K562 (cell line): ENCODE data around the gene DYNC2H1. TPM values are rescaled to one million over a fixed set of nuclear protein-coding genes. Genes with fewer than 3 reads are reported as not detected.

Experiments used
- ATAC-seq: fragments of 200-7000 bp; cut with Tn5 transposase; 3 replicates; pipeline ENCODE4 v1.9.1; 2020; ENCODE audit warnings: moderate library complexity
- BruUV-seq: library from RNA; stranded (reverse); fragments of 400-500 nt; replicated peaks from 2 replicates; lab custom pipeline; 2021; lab: Mats Ljungman, UMichigan
- CTCF ChIA-PET: fragments of 300-600 bp; formaldehyde crosslinking; extraction: SDS; loops from one replicate; lab custom pipeline; 2021; ENCODE audit warnings: low intra/inter-chr PET ratio; lab: Yijun Ruan, JAX
- POLR2A ChIA-PET: fragments of 300-600, 350-650 bp; sonication (Branson Sonifier 250); formaldehyde crosslinking; extraction: SDS; loops from one replicate; lab custom pipeline; 2021; ENCODE audit warnings: antibody characterized with exemption, inconsistent platforms; lab: Yijun Ruan, JAX
- DNase-seq, 4 experiments: peaks; one replicate each; pipeline versions ENCODE4 v3.0.0 to v3.0.0-alpha.2; 2011 to 2018; ENCODE audit warnings: low spot score in 3 of 4, mixed read lengths in 3 of 4; ENCODE audit errors: extremely low read depth in 1 of 4
- FAIRE-seq: peaks from 2 replicates; lab custom pipeline; 2011; peaks lifted over from hg19 to GRCh38; lab: Jason Lieb, UNC
- H2AFZ ChIP-seq: 2 replicates; pipeline ENCODE4 v1.6.0; 2011; ENCODE audit warnings: low read depth, low read length, control low read depth, inconsistent platforms
- H3K27ac ChIP-seq: fragments of 200-600 bp; 3 replicates; pipeline ENCODE4 v1.8.0; 2011; ENCODE audit warnings: low read depth, mild to moderate bottlenecking, control low read depth, inconsistent platforms, low read length, moderate library complexity, mixed read lengths; ENCODE audit errors: extremely low read depth
- H3K27me3 ChIP-seq, 2 experiments: fragments of 300-600 bp in 1 of 2; 2 replicates in 1 of 2; 3 replicates in 1 of 2; pipeline versions ENCODE4 v1.6.0 to v1.8.0; 2011; ENCODE audit warnings: inconsistent platforms in 2 of 2, low read length in 2 of 2, mild to moderate bottlenecking in 1 of 2, mixed read lengths in 1 of 2, moderate library complexity in 1 of 2; ENCODE audit not compliant: control insufficient read depth in 2 of 2, insufficient read depth in 2 of 2
- H3K36me3 ChIP-seq: fragments of 300-600 bp; 3 replicates; pipeline ENCODE4 v1.8.0; 2011; ENCODE audit warnings: mild to moderate bottlenecking, low read length, inconsistent platforms; ENCODE audit not compliant: control insufficient read depth, insufficient read depth
- H3K4me1 ChIP-seq, 2 experiments: fragments of 200-600 bp in 1 of 2; replicated peaks in 1 of 2; 2 replicates in 1 of 2; 3 replicates in 1 of 2; pipeline versions ENCODE4 v1.5.1 to v1.8.0; 2011; ENCODE audit warnings: inconsistent platforms in 2 of 2, low read length in 2 of 2, mild to moderate bottlenecking in 1 of 2, mixed read lengths in 1 of 2, moderate library complexity in 1 of 2; ENCODE audit not compliant: control insufficient read depth in 2 of 2, insufficient read depth in 2 of 2
- H3K4me2 ChIP-seq: 2 replicates; pipeline ENCODE4 v1.6.1; 2011; ENCODE audit warnings: low read length, control low read depth, inconsistent platforms, mixed read lengths; ENCODE audit not compliant: insufficient read depth
- H3K4me3 ChIP-seq: fragments of 200-600 bp; sonication (generic), shearing (Covaris generic); 2 replicates; pipeline ENCODE4 v1.5.1; 2016; ENCODE audit warnings: control low read depth, inconsistent platforms
- H3K79me2 ChIP-seq: fragments of 200-600 bp; 3 replicates; pipeline ENCODE4 v1.8.0; 2011; ENCODE audit warnings: low read length, inconsistent platforms; ENCODE audit not compliant: control insufficient read depth, insufficient read depth
- H3K9ac ChIP-seq, 2 experiments: 2 replicates each; pipeline versions ENCODE4 v1.6.0 to v1.6.1; 2011; ENCODE audit warnings: low read depth in 2 of 2, low read length in 2 of 2, control low read depth in 1 of 2, inconsistent platforms in 1 of 2, mild to moderate bottlenecking in 1 of 2, mixed read lengths in 1 of 2; ENCODE audit not compliant: insufficient read depth in 1 of 2
- H3K9me1 ChIP-seq: one replicate; pipeline ENCODE4 v1.6.0; 2011; ENCODE audit warnings: inconsistent platforms, mild to moderate bottlenecking, low read length, moderate library complexity; ENCODE audit not compliant: control insufficient read depth, insufficient read depth
- H3K9me3 ChIP-seq: replicated peaks from 2 replicates; pipeline ENCODE4 v1.5.1; 2011; ENCODE audit warnings: low read depth, low read length, inconsistent platforms; ENCODE audit not compliant: control insufficient read depth, insufficient read depth
- H4K20me1 ChIP-seq: replicated peaks from 2 replicates; pipeline ENCODE4 v1.6.1; 2011; ENCODE audit warnings: low read length, inconsistent platforms, mixed read lengths; ENCODE audit not compliant: control insufficient read depth, insufficient read depth
- CUX1 ChIP-seq: fragments of 200-800 bp; sonication (Bioruptor generic); IDR thresholded peaks from 2 replicates; pipeline ENCODE4 v1.6.1; 2016; ENCODE audit warnings: missing genetic modification characterization, missing compliant biosample characterization
- WGBS: fragments of 100-300 bp; shearing (Covaris generic); methylation state at CpG from one replicate; pipeline ENCODE4 v1.1.6; 2016; ENCODE audit warnings: low coverage, mixed read lengths; ENCODE audit not compliant: insufficient coverage; ENCODE audit errors: missing lambda C conversion rate; 5-methylcytosine and 5-hydroxymethylcytosine counted together
- in situ Hi-C: fragments of 300-500 bp; cut with MboI; formaldehyde crosslinking; loops from 4 replicates; pipeline ENCODE4 v1.15.0; 2018; ENCODE audit warnings: inconsistent platforms, mixed read lengths
- intact Hi-C: fragments of 100-400 bp; cut with micrococcal nuclease; formaldehyde crosslinking; loops from 2 replicates; pipeline ENCODE4 v1.14.2; 2022
- polyA plus RNA-seq, 8 experiments: library from polyadenylated mRNA; depleted of rRNA in 4 of 8; stranded (reverse) in 5 of 8; unstranded in 3 of 8; fragments of >200 nt; fragmentation: Nextera tagmentation in 2 of 8; fragmentation: Illumina TruSeq in 1 of 8; extraction: Ambion mirVana in 2 of 8; extraction: Trizol in 1 of 8; gene quantifications; 2 replicates each; pipeline versions ENCODE4 v1.2.1 to v1.2.3, GENCODE V29; 2011 to 2014; ENCODE audit warnings: inconsistent platforms in 1 of 8, missing spikeins in 1 of 8
- total RNA-seq, 7 experiments: library from RNA; depleted of rRNA in 6 of 7; stranded (reverse); fragments of >200 nt in 6 of 7; fragmentation: Illumina TruSeq in 2 of 7; extraction: Trizol in 2 of 7; gene quantifications; 2 replicates each; pipeline versions ENCODE4 v1.2.1 to v1.2.3, GENCODE V29; 2011 to 2021; ENCODE audit warnings: low replicate concordance in 1 of 7

Gene DYNC2H1
- total and polyA plus RNA-seq, 9 of the 15 experiments (the other 6 are each of a cell fraction or from before 2014, with no cell fraction given): 0.08 to 0.64 (median 0.20) TPM

GRCh38 chr11:103398829-103399228 is 289.6 kb downstream of the DYNC2H1 start:
- DNase-seq (no peak), FAIRE-seq (no peak), ATAC-seq (no peak)
- CTCF ChIA-PET: interaction anchor here (0.7 kb wide), 1 partner anchor 236 kb away, joined by 3 read pairs; no protein-coding TSS in a partner anchor
- Histone ChIP-seq H3K27ac (no peak overlapping the region), H3K36me3 (no peaks in the 10 kb centered on the region), H2AFZ (no peak overlapping the region), H3K27me3 (no peaks in the 10 kb centered on the region), H3K4me3 (no peak overlapping the region), H3K9ac (no peak overlapping the region), H4K20me1 (no peaks in the 10 kb centered on the region), H3K79me2 (no peaks in the 10 kb centered on the region), H3K9me1 (no peaks in the 10 kb centered on the region), H3K9me3 (no peaks in the 10 kb centered on the region), H3K4me2 (no peak overlapping the region), H3K4me1 (no peaks in the 10 kb centered on the region)
- no TSS peak for BruUV-seq
- 3% methylated on average over 5 of the region's 6 CpGs for WGBS
- no peak for TF ChIP-seq CUX1 (CRISPR knock-in tag)
- intact Hi-C loops (no loop called here), in situ Hi-C loops (no loop called here)
- POLR2A ChIA-PET: no interaction called here
